Measurements from ENCODE around the gene RRAGA. TPM values are rescaled to one million over a fixed set of nuclear protein-coding genes. Genes with fewer than 3 reads are reported as not detected.
"Not testable (repeated sequence)": the region's sequence is repeated elsewhere in the genome, so short reads cannot be mapped to it uniquely, and the experiment has no call there.

The RRAGA gene
- polyA plus RNA-seq, 3 donors: 95.1 to 111 (median 110) TPM

- peak in 2 of 11 donors; percentile 31 to 37 for DNase-seq (ENCODE audit: extremely low read depth in 1 of 11, low read depth in 9 of 11, low spot score in 4 of 11)
Measured at GRCh38 chr9:19049917-19050636, 850 bp downstream of the RRAGA start.

- DNase-seq (ENCODE audit: extremely low read depth in 1 of 11, low read depth in 9 of 11, low spot score in 4 of 11): no peak
Measured at GRCh38 chr9:19050637-19051591, 1.7 kb downstream of the RRAGA start.

GRCh38 chr9:19057033-19057432, 7.8 kb downstream of the RRAGA start:
- DNase-seq (ENCODE audit: extremely low read depth in 1 of 11, low read depth in 9 of 11, low spot score in 4 of 11): no peak

- no peak for DNase-seq (ENCODE audit: extremely low read depth in 1 of 11, low read depth in 9 of 11, low spot score in 4 of 11)
Measured at GRCh38 chr9:19074229-19074628, 25.0 kb downstream of the RRAGA start.

- DNase-seq (ENCODE audit: extremely low read depth in 1 of 11, low read depth in 9 of 11, low spot score in 4 of 11): no peak
Measured at GRCh38 chr9:19074836-19075235, 25.6 kb downstream of the RRAGA start.

- no peak for DNase-seq (ENCODE audit: extremely low read depth in 1 of 11, low read depth in 9 of 11, low spot score in 4 of 11)
Measured at GRCh38 chr9:19085295-19085694, 36.1 kb downstream of the RRAGA start.

- no peak for DNase-seq (ENCODE audit: extremely low read depth in 1 of 11, low read depth in 9 of 11, low spot score in 4 of 11)
Measured at GRCh38 chr9:19087106-19088000, 38.1 kb downstream of the RRAGA start.

- not testable (repeated sequence) for DNase-seq (ENCODE audit: extremely low read depth in 1 of 11, low read depth in 9 of 11, low spot score in 4 of 11)
Measured at GRCh38 chr9:19097431-19097830, 48.2 kb downstream of the RRAGA start.

Other genes starting within 250 kb of the RRAGA start
- gene SAXO1, start 16.2 kb upstream of the RRAGA start, polyA plus RNA-seq (ENCODE audit: insufficient read length in 3 of 3): under 1 TPM; 0.09 to 0.29 (median 0.19) TPM
- gene HAUS6, start 53.5 kb downstream of the RRAGA start, polyA plus RNA-seq (ENCODE audit: insufficient read length in 3 of 3): 10 to 100 TPM; 17.9 to 23.0 (median 20.7) TPM
- 100 to 1,000 TPM; 104 to 128 (median 116) TPM for gene PLIN2, start 78.1 kb downstream of the RRAGA start, polyA plus RNA-seq (ENCODE audit: insufficient read length in 3 of 3)
- gene DENND4C, start 181.3 kb downstream of the RRAGA start, polyA plus RNA-seq (ENCODE audit: insufficient read length in 3 of 3): 10 to 100 TPM; 42.3 to 52.6 (median 50.5) TPM

All from renal cortex interstitium (tissue), 11 donors.